RWPE1 (cell line): Measurements from ENCODE around the gene JMJD4.

ENCODE experiments used
- CTCF ChIA-PET: fragments of 350-600 bp; sonication (Branson Sonifier 250); formaldehyde crosslinking; extraction: SDS; loops from one replicate; lab custom pipeline; 2021; lab: Yijun Ruan, JAX
- POLR2A ChIA-PET: fragments of 400-600 bp; formaldehyde crosslinking; extraction: SDS; loops from one replicate; lab custom pipeline; 2020; ENCODE audit warnings: antibody characterized with exemption; ENCODE audit not compliant: low non-redundant PET; lab: Yijun Ruan, JAX
- DNase-seq: peaks from one replicate; pipeline ENCODE4 v3.0.0; 2012; ENCODE audit warnings: low spot score
- H3K27ac ChIP-seq: fragments of 450-650 bp; 2 replicates; pipeline ENCODE4 v1.5.1; 2017
- TF ChIP-seq, protein P1 (sequence below): fragments of 450-650 bp; conservative IDR thresholded peaks from 2 replicates; pipeline ENCODE4 v1.5.1; 2017; ENCODE audit warnings: low read depth, mild to moderate bottlenecking

JMJD4 gene

DNA sequence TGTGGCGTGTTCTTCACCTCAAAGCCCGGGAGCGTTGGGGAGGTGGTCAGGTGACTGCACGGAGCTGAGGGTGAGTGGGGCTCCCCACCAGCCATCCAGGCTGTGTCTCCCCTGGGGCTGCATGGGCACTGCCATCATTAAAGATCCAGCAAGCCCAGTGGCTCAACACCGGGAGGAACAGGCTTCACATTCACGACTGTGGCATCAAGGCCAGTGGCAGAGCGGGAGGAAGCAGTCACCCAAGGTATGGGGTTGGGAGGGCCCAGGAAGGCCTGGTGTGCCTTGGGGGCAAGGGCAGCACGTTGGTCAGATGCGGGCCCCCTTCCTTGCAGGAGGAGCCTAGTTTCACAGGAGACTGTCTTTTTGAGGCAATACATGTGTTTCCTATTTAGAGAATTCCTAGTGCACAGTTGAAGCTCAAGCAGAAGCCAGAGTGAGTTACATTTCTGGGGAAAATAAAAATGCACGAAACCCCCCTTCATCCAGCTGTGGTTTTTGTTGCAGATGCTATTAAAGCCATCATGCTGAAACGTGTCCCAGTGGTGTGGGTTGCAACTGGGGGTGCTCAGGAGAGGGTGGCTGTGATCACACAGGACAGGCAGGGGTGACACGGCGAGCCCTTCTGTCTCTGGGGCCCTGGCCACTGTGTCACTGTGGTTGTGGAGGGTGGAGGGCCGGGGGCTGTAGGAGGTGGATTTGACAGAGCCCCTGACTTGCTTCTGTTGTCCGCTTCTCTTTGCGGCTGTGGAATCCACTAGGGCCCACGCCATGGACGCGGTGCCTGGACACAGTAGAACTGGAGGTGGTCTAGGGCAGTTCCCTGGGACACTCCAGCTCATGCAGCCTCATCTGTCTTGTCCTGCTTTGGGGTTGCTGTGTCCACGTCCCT is 34.2 kb upstream of the JMJD4 start:
- TF ChIP-seq, protein P1, sequence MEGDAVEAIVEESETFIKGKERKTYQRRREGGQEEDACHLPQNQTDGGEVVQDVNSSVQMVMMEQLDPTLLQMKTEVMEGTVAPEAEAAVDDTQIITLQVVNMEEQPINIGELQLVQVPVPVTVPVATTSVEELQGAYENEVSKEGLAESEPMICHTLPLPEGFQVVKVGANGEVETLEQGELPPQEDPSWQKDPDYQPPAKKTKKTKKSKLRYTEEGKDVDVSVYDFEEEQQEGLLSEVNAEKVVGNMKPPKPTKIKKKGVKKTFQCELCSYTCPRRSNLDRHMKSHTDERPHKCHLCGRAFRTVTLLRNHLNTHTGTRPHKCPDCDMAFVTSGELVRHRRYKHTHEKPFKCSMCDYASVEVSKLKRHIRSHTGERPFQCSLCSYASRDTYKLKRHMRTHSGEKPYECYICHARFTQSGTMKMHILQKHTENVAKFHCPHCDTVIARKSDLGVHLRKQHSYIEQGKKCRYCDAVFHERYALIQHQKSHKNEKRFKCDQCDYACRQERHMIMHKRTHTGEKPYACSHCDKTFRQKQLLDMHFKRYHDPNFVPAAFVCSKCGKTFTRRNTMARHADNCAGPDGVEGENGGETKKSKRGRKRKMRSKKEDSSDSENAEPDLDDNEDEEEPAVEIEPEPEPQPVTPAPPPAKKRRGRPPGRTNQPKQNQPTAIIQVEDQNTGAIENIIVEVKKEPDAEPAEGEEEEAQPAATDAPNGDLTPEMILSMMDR = no peak
- ChIA-PET POLR2A (no interaction called here), CTCF (no interaction called here)
- H3K27ac ChIP-seq = 0 out of 2 replicates have a peak overlapping the region, but pooled peaks have one; percentile 29
- DNase-seq = no peak

DNA sequence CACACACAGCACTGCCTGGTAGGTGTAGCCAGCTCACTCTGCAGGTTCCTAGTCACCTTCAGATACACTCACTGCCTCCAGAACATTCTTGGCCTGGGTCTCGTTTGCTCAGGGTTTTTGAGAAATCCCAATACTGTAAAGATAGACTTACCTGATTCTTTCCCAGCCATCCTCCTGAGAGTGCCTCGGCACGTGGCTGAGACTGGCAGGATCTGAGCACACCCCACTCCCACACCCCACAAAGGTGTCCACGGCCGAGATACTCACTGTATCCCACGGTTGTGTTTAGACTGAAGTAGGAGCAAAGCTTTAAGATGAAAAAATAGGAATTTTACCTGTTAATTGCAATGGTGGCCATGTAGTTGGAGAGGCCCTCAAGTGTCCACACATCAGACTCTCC is 33.5 kb upstream of the JMJD4 start:
- H3K27ac ChIP-seq = peak overlapping the region; percentile 29; the same call in 1 of the 2 replicates
- ChIA-PET POLR2A (no interaction called here), CTCF (no interaction called here)
- TF ChIP-seq, protein P1 = no peak
- no peak for DNase-seq

DNA sequence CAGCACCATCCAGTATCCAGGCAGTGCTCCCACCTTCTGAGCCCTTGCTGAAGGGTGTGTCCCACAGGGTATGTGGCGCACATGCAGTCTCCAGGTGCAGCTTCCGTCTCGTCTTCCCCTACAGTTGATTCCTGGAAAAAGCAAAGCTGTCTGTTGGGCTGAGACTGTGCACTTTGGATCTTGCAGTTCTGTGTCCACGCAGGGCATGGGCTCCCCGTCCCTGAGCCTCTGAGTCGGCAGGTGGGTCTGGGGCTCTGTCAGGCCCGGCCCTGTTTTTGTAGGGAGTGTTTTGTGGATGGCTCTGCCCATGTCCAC is 33.0 kb upstream of the JMJD4 start:
- ChIA-PET POLR2A (no interaction called here), CTCF (no interaction called here)
- H3K27ac ChIP-seq = peak overlapping the region; percentile 29; the same call in 1 of the 2 replicates
- no peak for DNase-seq
- TF ChIP-seq, protein P1 = no peak

DNA sequence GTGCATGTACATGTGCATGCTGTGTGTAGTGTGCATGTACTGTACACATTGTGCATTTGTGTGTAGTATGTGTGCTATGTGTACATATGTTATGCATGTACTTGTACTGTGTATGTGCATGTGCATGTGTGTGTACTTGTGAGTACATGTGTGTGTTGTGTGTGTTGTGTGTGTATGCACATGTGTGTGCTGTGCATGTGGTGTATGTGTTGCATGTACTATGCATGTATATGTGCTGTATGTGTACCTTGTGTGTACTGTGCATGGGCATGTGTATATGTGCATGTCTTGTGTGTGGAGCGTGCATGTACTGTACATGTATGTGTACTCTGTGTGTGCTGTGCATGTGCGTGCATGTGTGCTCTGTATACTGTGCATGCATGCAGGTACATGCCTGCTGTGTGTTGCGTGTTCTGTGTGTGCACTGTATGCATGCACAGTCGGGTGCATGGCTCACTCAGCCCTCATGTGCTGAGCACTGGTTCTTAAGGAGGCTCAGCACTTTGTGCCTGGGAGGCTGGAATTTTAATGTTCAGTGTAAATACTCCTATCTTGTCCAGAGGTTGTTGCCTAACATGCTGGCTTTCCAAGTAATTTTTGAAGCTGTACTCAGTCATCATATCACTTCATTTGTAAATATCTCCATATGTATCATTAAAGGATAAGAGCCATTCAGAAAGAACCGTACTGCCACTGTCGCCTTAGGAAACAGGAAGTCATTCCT is 32.5 kb upstream of the JMJD4 start:
- POLR2A ChIA-PET = no interaction called here
- TF ChIP-seq, protein P1 = no peak
- DNase-seq = no peak
- CTCF ChIA-PET = no interaction called here
- H3K27ac ChIP-seq = peak overlapping the region; percentile 29; the same call in 1 of the 2 replicates

DNA sequence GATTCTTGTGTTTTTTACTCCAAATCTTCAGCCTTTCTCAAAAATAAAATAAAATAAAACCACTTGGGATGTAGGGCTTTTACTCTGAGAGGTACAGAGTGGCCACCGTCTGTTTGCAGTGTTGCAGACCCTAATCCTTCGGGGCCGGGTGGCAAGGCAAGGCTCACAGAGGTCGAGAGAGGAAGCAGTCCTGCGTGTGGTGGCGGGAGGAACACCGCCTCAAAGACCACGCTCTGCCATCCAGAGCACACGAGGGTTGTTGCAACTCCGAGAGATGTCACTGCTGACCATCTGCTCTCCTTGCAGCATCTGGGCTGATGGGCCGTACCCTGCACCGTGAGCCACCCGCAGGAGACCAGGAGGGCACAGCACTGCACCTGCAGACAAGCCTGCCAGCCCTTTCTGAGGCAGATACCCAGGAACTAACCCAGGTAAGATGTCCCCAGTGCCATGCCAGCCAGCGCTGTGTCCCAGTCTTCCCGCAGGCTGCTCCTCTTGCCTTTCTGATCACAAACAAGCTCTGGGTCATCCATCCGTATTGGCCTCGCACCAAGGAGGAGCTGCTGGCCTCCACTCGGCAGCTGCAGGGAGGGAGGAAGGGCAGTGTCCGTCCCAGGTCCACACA is 31.7 kb upstream of the JMJD4 start:
- peak overlapping the region; percentile 85 for H3K27ac ChIP-seq
- DNase-seq = no peak
- ChIA-PET POLR2A (no interaction called here), CTCF (interaction anchor here (0.8 kb wide), 1 partner anchor 39 kb away, joined by 4 read pairs; no protein-coding TSS in a partner anchor)
- TF ChIP-seq, protein P1 = no peak

DNA sequence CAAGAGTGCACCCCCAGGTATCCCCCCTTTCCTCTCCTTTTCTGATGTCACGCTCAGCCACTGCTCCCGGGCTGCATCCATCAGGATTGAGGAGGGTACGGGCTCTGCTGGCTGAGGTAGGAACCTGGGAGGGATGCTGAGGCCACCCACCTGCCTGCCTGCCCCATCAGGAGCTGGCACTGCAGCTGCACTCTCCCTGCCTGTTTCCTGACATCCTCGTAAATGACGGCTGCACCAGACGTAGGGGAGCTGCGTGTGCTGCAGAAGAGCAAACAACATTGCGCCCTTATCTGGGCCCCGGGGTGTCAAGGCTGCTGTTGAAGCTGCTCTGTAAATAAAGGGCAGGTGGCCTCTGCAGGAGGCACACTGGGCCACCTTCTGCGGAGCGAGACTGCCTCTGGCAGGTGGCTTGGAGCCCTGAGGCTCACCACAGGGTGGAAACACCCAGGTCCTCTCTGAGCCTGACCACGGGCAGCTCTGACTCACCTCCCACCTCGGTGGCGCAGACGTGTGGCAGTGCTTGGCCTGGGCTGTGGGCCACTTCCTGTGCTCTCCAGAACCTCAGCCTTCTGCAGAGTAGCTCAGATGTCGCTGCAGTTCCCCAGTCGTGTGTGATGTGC is 31.0 kb upstream of the JMJD4 start:
- H3K27ac ChIP-seq = peak overlapping the region; percentile 85
- ChIA-PET CTCF (interaction anchor here (0.6 to 1.1 kb wide), 3 partner anchors 34 to 181 kb away, joined by 3 to 4 read pairs (median 3); no protein-coding TSS in a partner anchor), POLR2A (no interaction called here)
- TF ChIP-seq, protein P1 = no peak
- DNase-seq = no peak
